H1 (cell line): ENCODE data around the gene PRKAB1. TPM values are rescaled to one million over a fixed set of nuclear protein-coding genes. Genes with fewer than 3 reads are reported as not detected.

ENCODE experiments used
- BRCA1 ChIP-seq: IDR thresholded peaks from 2 replicates; pipeline ENCODE4 v1.6.1; 2012; ENCODE audit warnings: low read depth, low read length, improper control_type of control experiment
- CREB1 ChIP-seq: IDR thresholded peaks from 2 replicates; pipeline ENCODE4 v1.6.1; 2012; ENCODE audit warnings: inconsistent platforms
- polyA plus RNA-seq, 7 experiments: library from polyadenylated mRNA; depleted of rRNA in 3 of 7; stranded (reverse) in 5 of 7; unstranded in 2 of 7; fragments of >200 nt in 5 of 7; fragments of 200-250 nt in 2 of 7; gene quantifications; 1 replicate in 5 of 7; 2 replicates in 1 of 7; 4 replicates in 1 of 7; pipeline versions ENCODE4 v1.2.1 to v1.2.3, GENCODE V29; 2011 to 2013; ENCODE audit warnings: missing spikeins in 2 of 7, mixed read lengths in 2 of 7
- total RNA-seq: library from RNA; stranded (reverse); fragmentation: NEBNext Ultra II Directional; extraction: Animal tissue kit (Norgen Biotek cat#: 25700); gene quantifications from 2 replicates; pipeline ENCODE4 v1.2.1, GENCODE V29; 2021

Gene PRKAB1
- total and polyA plus RNA-seq, 2 of the 8 experiments (the other 6 are each of a cell fraction or from before 2014, with no cell fraction given), result 24.0 to 32.1 TPM

DNA sequence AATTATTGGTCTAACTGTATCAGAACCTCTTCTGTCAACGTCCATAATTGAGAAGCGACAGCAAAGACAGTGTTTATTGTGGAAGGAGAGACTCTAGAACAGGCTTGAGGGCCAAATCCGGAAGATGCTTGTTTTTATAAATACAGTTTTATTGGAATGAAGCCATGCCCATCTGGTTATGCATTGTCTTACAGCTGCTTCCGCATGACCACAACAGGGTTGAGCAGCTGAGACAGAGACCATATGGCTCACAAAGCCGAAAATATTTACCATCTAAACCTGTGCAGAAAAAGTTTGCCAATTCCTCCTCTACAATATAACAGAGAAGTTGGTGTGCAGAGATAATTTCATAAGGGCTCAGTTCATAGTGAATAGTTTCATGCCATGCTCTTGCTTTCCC is 24.5 kb downstream of the PRKAB1 start (continued):
- TF ChIP-seq CREB1 (no peak), BRCA1 (no peak)
